Brain microvascular endothelial cell (primary cell): ENCODE measurements around the gene CKS2.
A peak's percentile ranks its signal among the peaks of the same experiment; 100 is the strongest.
"Not testable (repeated sequence)": the region's sequence is repeated elsewhere in the genome, so short reads cannot be mapped to it uniquely, and the experiment has no call there.

Source experiments
- DNase-seq: peaks from one replicate; pipeline ENCODE4 v3.0.0-alpha.2; 2020
- H3K27ac ChIP-seq: fragments of 250-450 bp; sonication (Bioruptor Pico); 2 replicates; pipeline ENCODE4 v1.5.1; 2020; ENCODE audit warnings: mild to moderate bottlenecking, moderate library complexity
- H3K27me3 ChIP-seq: fragments of 250-450 bp; sonication (Bioruptor Pico); replicated peaks from 2 replicates; pipeline ENCODE4 v1.5.1; 2020; ENCODE audit warnings: mild to moderate bottlenecking
- H3K36me3 ChIP-seq: fragments of 250-450 bp; sonication (Bioruptor Pico); replicated peaks from 2 replicates; pipeline ENCODE4 v1.5.1; 2020; ENCODE audit warnings: mild to moderate bottlenecking
- H3K4me3 ChIP-seq: 2 replicates; pipeline ENCODE4 v1.5.1; 2011; ENCODE audit warnings: low read depth, mild to moderate bottlenecking, control low read depth, low read length, moderate library complexity
- in situ Hi-C: cut with HindIII; loops from 2 replicates; pipeline ENCODE4 v1.10.0; 2017; ENCODE audit warnings: low sequenced_read_pairs, low pct_ligation_motif_present
- TF ChIP-seq, protein P1 (sequence below): IDR thresholded peaks from 2 replicates; pipeline ENCODE4 v1.5.1; 2011; ENCODE audit warnings: low read depth, mild to moderate bottlenecking, moderate library complexity, low read length, control low read depth, inconsistent platforms; ENCODE audit errors: missing control alignments

CKS2 gene

DNA sequence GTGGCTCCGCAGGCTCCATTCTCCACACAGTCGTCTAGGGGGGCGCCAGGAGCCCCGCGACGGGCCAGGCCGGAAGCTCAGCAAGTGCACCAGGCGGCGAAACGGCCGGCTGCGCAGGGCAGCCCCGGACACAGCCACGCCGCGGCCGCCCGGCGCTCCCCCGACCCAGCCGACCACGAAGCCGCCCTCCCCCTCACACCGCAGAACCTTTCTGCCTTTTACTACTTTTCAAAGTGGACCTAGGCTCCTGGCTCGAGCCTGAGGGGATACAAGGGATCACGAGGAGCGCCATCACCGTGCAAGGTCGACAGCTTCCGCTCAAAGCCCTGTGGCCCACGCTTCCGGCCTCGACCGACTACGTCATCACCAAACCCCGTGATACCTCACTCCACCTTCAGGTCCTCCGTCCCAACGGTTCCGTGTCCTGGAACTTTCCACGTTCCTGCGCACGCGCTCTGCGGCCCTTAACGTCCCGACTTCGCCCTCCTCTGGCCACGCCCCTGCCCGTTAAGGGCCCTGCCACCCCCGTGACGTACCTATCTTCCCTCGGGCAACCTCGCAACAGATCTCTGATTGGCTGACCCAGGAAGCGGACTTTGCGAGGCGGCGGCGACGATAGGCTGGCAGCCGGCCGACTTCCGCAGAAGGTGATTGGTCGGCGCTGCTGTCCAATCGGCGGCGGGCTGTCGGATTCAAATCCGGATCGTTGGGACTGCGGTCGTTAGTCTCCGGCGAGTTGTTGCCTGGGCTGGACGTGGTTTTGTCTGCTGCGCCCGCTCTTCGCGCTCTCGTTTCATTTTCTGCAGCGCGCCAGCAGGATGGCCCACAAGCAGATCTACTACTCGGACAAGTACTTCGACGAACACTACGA is at the start of gene CKS2:
Gene CKS2 (plus strand): TSS at position 721 of the 871 bp plus-strand sequence. CDS start 98 bp downstream, at position 819.
- peak; percentile 100 for DNase-seq
- peak within 1 kb of the TSS; percentile 87 for H3K4me3 ChIP-seq
- in situ Hi-C loops: no loop called here
- TF ChIP-seq, protein P1, sequence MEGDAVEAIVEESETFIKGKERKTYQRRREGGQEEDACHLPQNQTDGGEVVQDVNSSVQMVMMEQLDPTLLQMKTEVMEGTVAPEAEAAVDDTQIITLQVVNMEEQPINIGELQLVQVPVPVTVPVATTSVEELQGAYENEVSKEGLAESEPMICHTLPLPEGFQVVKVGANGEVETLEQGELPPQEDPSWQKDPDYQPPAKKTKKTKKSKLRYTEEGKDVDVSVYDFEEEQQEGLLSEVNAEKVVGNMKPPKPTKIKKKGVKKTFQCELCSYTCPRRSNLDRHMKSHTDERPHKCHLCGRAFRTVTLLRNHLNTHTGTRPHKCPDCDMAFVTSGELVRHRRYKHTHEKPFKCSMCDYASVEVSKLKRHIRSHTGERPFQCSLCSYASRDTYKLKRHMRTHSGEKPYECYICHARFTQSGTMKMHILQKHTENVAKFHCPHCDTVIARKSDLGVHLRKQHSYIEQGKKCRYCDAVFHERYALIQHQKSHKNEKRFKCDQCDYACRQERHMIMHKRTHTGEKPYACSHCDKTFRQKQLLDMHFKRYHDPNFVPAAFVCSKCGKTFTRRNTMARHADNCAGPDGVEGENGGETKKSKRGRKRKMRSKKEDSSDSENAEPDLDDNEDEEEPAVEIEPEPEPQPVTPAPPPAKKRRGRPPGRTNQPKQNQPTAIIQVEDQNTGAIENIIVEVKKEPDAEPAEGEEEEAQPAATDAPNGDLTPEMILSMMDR: no peak
- no peaks in the 10 kb centered on the region for H3K36me3 ChIP-seq
- H3K27me3 ChIP-seq: no peaks in the 10 kb centered on the region
- peak within 1 kb of the TSS; percentile 98 for H3K27ac ChIP-seq

DNA sequence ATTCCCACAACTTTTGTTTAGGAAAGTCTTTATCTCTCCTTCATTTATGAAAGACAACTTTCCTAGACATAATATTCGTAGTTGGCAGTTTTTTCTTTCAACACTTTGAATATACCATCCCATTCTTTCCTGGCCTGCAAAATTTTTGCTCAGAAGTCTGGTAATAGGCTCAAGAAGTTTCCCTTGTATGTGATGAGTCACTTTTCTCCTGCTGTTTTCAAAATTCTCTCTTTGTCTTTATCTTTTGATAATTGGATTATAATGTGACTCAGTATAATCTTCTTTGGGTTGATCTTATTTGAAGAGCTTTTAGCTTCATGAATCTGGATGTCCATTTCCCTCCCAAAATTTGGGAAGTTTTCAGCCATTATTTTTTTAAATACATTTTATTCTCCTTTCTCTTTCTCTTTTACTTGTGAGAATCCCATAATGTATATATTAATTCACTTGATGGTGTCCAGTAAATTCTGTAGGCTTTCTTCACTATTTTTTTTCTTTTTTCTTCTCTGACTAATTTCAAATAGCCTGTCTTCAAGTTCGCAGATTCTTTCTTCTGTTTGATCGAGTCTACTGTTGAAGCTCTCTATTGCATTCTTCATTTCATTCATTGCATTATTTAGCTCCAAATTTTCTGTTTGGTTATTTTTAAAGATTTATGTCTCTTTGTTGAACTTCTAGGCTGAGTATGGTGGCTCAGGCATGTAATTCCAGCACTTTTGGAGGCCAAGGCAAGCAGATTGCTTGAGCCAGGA is 37.3 kb upstream of the CKS2 start:
- Histone ChIP-seq H3K27ac (no peak overlapping the region), H3K36me3 (no peaks in the 10 kb centered on the region), H3K4me3 (no peak overlapping the region), H3K27me3 (no peaks in the 10 kb centered on the region)
- no peak for DNase-seq
- in situ Hi-C loops: no loop called here
- TF ChIP-seq, protein P1: no peak

DNA sequence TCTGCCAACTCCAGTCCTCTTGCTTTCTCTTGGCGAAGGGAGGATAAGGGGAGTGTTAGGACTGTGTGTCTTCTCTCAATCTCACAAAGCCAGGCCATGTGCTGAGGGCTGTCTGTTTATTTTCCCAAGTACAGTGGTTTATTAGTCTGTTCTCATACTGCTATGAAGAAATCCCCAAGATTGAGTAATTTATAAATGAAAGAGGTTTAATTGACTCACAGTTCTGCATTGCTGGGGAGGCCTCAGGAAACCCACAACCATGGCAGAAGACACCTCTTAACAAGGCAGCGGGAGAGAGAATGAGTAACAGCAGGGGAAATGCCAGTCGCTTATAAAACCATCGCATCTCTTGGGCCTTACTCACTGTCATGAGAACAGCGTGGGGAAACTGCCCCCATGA is 36.2 kb upstream of the CKS2 start:
- Histone ChIP-seq H3K27me3 (no peaks in the 10 kb centered on the region), H3K4me3 (no peak overlapping the region), H3K36me3 (no peaks in the 10 kb centered on the region), H3K27ac (peak overlapping the region; percentile 78)
- in situ Hi-C loops: no loop called here
- TF ChIP-seq, protein P1: no peak
- peak; percentile 94 for DNase-seq

DNA sequence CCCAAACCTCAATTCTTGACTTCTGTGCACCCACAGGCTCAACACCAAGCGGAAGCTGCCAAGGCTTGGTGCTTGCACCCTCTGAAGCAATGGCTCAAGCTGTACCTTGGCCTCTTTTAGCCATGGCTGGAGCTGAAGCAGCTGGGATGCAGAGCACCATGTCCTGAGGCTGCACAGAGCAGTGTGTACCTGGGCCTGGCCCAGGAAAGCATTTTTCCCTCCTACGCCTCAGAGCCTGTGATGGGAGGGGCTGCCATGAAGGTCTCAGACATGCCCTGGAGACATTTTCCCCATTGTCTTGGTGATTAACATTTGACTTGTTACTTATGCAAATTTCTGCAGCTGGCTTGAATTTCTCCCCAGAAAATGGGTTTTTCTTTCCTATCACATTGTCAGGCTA is 35.0 kb upstream of the CKS2 start:
- H3K4me3 ChIP-seq, H3K27me3 ChIP-seq, H3K36me3 ChIP-seq, in situ Hi-C loops, DNase-seq, H3K27ac ChIP-seq: not testable (repeated sequence)

DNA sequence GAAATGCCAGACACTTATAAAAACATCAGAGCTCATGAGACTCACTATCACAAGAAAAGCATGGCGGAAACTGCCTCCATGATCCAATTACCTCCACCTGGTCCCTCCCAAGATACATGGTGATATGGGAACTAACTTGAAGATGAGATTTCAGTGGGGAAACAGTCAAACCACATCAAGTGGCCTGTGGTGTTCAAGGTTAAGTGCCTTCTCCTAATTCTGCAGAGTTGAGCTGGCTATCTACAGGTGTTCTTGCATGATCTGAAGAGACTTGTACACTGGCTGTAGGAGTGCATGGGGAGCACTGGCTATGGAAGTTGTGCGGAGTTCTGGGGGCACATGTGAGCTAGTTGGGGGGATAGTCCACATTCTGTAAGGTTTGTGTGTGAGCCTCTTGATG is 34.0 kb upstream of the CKS2 start:
- no peak for DNase-seq
- Histone ChIP-seq H3K27ac (no peak overlapping the region), H3K4me3 (no peak overlapping the region), H3K36me3 (no peaks in the 10 kb centered on the region), H3K27me3 (no peaks in the 10 kb centered on the region)
- TF ChIP-seq, protein P1: no peak
- in situ Hi-C loops: no loop called here

DNA sequence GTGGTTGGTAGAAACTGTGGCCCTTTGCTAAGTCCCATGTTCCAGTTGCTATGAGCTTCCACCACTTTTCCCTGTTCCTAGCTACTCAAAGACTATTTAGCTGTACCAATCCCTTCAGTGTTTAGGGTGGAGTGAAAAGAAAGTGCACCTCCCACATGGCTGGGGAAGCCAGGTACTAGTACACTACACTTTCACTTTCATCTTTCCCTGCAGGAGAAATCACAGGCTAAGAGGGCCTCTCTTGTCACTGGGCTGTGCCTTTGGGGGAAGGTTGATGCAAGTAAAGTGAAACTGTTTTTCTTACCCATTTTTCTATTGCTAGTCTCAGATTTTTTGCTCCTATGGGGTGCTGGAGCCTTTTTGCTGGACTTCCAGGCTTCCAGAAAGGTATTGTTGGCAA is 33.5 kb upstream of the CKS2 start:
- DNase-seq: no peak
- Histone ChIP-seq H3K27me3 (no peaks in the 10 kb centered on the region), H3K36me3 (no peaks in the 10 kb centered on the region), H3K27ac (no peak overlapping the region), H3K4me3 (no peak overlapping the region)
- TF ChIP-seq, protein P1: no peak
- in situ Hi-C loops: no loop called here
